ENCODE results near the gene ASXL1. TPM values are rescaled to one million over a fixed set of nuclear protein-coding genes. Genes with fewer than 3 reads are reported as not detected.
"Not testable (repeated sequence)": the region's sequence is repeated elsewhere in the genome, so short reads cannot be mapped to it uniquely, and the experiment has no call there.

The ASXL1 gene
- total RNA-seq, 4 donors from 2014 or later = 69.1 to 116 (median 102) TPM

- Histone ChIP-seq H3K27me3 (no peaks in the 10 kb centered on the region), H3K27ac (no peak overlapping the region), H3K9me3 (no peaks in the 10 kb centered on the region), H3K4me3 (no peak overlapping the region), H3K4me1 (no peaks in the 10 kb centered on the region), H3K36me3 (no peaks in the 10 kb centered on the region)
- no peak for DNase-seq
- intact Hi-C loops (cut with DNase I; ENCODE audit: low total_unique reads) = no loop called here
- TF ChIP-seq POLR2A (IDR thresholded peaks at IDR 0.05) (no peak), CTCF (IDR thresholded peaks at IDR 0.05) (no peak)
These were observed 41.5 kb upstream of the ASXL1 start for GRCh38 chr20:32316667-32317066.

GRCh38 chr20:32319100-32319499, 39.0 kb upstream of the ASXL1 start:
- Histone ChIP-seq H3K9me3 (no peaks in the 10 kb centered on the region), H3K36me3 (no peaks in the 10 kb centered on the region), H3K27me3 (no peaks in the 10 kb centered on the region), H3K4me3 (no peak overlapping the region), H3K27ac (no peak overlapping the region), H3K4me1 (no peaks in the 10 kb centered on the region)
- no peak for DNase-seq
- intact Hi-C loops (cut with DNase I; ENCODE audit: low total_unique reads) = no loop called here
- TF ChIP-seq POLR2A (IDR thresholded peaks at IDR 0.05) = no peak
- TF ChIP-seq CTCF (IDR thresholded peaks at IDR 0.05) = no peak

GRCh38 chr20:32320305-32320704, 37.8 kb upstream of the ASXL1 start:
- H3K4me3 ChIP-seq = no peak overlapping the region
- no peaks in the 10 kb centered on the region for H3K27me3 ChIP-seq
- intact Hi-C loops (cut with DNase I; ENCODE audit: low total_unique reads) = no loop called here
- H3K4me1 ChIP-seq = no peaks in the 10 kb centered on the region
- TF ChIP-seq POLR2A (IDR thresholded peaks at IDR 0.05) = no peak
- no peak for TF ChIP-seq CTCF (IDR thresholded peaks at IDR 0.05)
- H3K27ac ChIP-seq = no peak overlapping the region
- no peak for DNase-seq
- H3K9me3 ChIP-seq = no peaks in the 10 kb centered on the region
- H3K36me3 ChIP-seq = no peaks in the 10 kb centered on the region

GRCh38 chr20:32321390-32321789, 36.7 kb upstream of the ASXL1 start:
- no peaks in the 10 kb centered on the region for H3K9me3 ChIP-seq
- intact Hi-C loops (cut with DNase I; ENCODE audit: low total_unique reads) = no loop called here
- no peak for DNase-seq
- H3K4me1 ChIP-seq = no peaks in the 10 kb centered on the region
- no peak overlapping the region for H3K27ac ChIP-seq
- no peaks in the 10 kb centered on the region for H3K27me3 ChIP-seq
- H3K36me3 ChIP-seq = no peaks in the 10 kb centered on the region
- TF ChIP-seq POLR2A (IDR thresholded peaks at IDR 0.05) = no peak
- no peak overlapping the region for H3K4me3 ChIP-seq

GRCh38 chr20:32322260-32322659, 35.9 kb upstream of the ASXL1 start:
- peak in 1 of 2 donors; percentile 16 for DNase-seq
- H3K4me3 ChIP-seq; H3K27me3 ChIP-seq; H3K9me3 ChIP-seq; intact Hi-C loops (cut with DNase I; ENCODE audit: low total_unique reads); H3K4me1 ChIP-seq; H3K27ac ChIP-seq; H3K36me3 ChIP-seq: not testable (repeated sequence)

GRCh38 chr20:32323761-32324160, 34.4 kb upstream of the ASXL1 start:
- DNase-seq; H3K27ac ChIP-seq; H3K27me3 ChIP-seq; intact Hi-C loops (cut with DNase I; ENCODE audit: low total_unique reads); H3K36me3 ChIP-seq; H3K4me1 ChIP-seq; H3K9me3 ChIP-seq; H3K4me3 ChIP-seq: not testable (repeated sequence)
